ENCODE measurements around the gene GMIP. TPM values are rescaled to one million over a fixed set of nuclear protein-coding genes. Genes with fewer than 3 reads are reported as not detected.

Gene GMIP
- total RNA-seq, 1 donor from 2014 or later = 12.0 TPM

DNA sequence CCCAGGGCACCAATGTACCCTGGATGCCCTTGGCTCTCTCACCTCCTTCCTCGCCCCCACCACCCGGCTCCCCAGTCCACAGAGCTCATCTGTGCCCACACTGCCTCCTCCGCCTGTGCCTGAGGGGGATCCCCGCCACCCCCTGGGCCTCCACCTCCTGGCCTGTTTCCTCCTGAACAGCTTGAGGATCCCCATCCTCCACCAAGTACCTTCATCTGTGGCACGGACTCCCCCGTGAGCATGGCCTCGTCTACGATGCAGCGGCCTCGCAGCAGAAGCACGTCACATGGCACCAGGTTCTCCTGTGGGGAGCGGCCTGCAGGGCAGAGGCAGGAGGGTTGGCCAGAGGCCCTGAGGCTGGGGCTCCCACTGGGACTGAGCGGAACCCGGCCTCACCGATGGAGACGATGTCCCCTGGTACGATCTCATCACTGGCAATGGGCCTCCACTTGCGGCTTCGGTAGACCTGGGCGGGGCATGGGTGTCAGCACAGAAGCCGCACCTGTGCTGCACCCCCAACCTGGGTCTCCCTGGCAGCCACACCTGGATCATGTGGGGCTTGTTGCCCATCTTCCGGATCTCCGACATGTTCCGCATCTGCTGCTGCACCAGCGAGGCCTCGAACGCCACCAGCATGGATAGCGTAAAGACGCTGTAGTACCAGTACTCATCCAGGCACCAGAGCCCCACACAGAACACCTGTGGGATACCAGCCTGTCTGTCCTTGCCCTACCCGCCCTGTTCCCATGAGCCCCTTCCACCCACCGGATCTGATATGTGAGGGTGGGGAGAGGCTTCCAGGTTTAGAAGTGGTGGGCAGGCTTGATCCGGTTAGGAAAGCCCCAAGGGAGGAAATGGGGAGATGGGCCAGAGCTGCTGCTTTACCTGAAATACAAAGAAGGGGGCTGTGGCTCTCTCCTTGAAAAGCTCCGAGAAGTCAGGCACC is 13.3 kb upstream of the GMIP start:
- TF ChIP-seq CTCF (IDR thresholded peaks at IDR 0.05) = no peak
- peak; percentile 84 for DNase-seq (ENCODE audit: extremely low spot score, unreplicated experiment)
- Mint-ChIP-seq H3K4me1 (ENCODE audit: unreplicated experiment) (peaks cover 8% of the 10 kb centered on the region), H3K9me3 (ENCODE audit: unreplicated experiment) (no peaks in the 10 kb centered on the region), H3K4me3 (ENCODE audit: unreplicated experiment) (no peak overlapping the region), H3K27ac (ENCODE audit: unreplicated experiment) (no peak overlapping the region), H3K36me3 (ENCODE audit: unreplicated experiment) (peaks cover 39% of the 10 kb centered on the region), H3K27me3 (ENCODE audit: unreplicated experiment) (no peaks in the 10 kb centered on the region)

DNA sequence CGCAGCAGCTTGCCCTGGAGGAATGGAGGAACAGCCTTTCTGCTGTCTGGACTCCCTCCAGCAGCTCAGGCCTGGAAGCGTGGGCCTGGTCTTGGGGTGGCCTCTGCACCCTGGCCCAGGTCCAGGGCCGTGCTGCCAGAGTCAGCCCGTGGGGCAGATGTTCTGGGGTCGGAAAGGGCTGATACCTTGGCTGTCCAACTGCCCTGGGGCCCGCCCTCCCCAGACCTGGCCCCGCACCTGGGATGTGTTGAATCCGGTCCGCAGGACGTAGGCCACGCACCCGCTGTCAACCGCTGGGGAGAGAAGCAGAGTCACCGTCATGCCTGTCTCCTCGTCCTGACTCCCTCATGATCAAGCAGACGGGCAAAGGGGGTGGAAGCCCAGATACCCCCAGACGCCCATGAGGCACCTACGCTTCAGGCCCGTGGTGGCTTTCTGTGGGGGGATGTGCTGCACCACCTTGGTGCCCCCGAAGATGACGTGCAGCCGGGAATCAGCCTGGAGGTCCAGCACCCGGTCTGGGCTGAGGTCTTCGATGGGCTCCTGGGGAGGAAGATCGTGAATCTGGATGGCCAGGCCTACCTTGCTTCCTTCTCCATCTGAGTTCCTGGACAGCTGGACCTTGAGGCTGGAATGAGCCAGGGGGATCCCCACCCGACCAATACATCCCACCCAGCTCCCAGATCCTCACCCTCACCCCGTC is 12.3 kb upstream of the GMIP start:
- H3K9me3 Mint-ChIP-seq (ENCODE audit: unreplicated experiment) = no peaks in the 10 kb centered on the region
- no peaks in the 10 kb centered on the region for H3K27me3 Mint-ChIP-seq (ENCODE audit: unreplicated experiment)
- peaks cover 39% of the 10 kb centered on the region for H3K36me3 Mint-ChIP-seq (ENCODE audit: unreplicated experiment)
- H3K4me3 Mint-ChIP-seq (ENCODE audit: unreplicated experiment) = no peak overlapping the region
- TF ChIP-seq CTCF (IDR thresholded peaks at IDR 0.05) = no peak
- H3K4me1 Mint-ChIP-seq (ENCODE audit: unreplicated experiment) = no peaks in the 10 kb centered on the region
- no peak for DNase-seq (ENCODE audit: extremely low spot score, unreplicated experiment)
- no peak overlapping the region for H3K27ac Mint-ChIP-seq (ENCODE audit: unreplicated experiment)

GRCh38 chr19:19655051-19655594 is 11.7 kb upstream of the GMIP start:
- no peaks in the 10 kb centered on the region for H3K9me3 Mint-ChIP-seq (ENCODE audit: unreplicated experiment)
- no peak overlapping the region for H3K27ac Mint-ChIP-seq (ENCODE audit: unreplicated experiment)
- H3K36me3 Mint-ChIP-seq (ENCODE audit: unreplicated experiment) = peaks cover 44% of the 10 kb centered on the region
- TF ChIP-seq CTCF (IDR thresholded peaks at IDR 0.05) = no peak
- H3K27me3 Mint-ChIP-seq (ENCODE audit: unreplicated experiment) = no peaks in the 10 kb centered on the region
- H3K4me1 Mint-ChIP-seq (ENCODE audit: unreplicated experiment) = no peaks in the 10 kb centered on the region
- peak; percentile 81 for DNase-seq (ENCODE audit: extremely low spot score, unreplicated experiment)
- no peak overlapping the region for H3K4me3 Mint-ChIP-seq (ENCODE audit: unreplicated experiment)

- Mint-ChIP-seq H3K9me3 (ENCODE audit: unreplicated experiment) (no peaks in the 10 kb centered on the region), H3K36me3 (ENCODE audit: unreplicated experiment) (peaks cover 44% of the 10 kb centered on the region), H3K27ac (ENCODE audit: unreplicated experiment) (no peak overlapping the region), H3K4me3 (ENCODE audit: unreplicated experiment) (no peak overlapping the region), H3K27me3 (ENCODE audit: unreplicated experiment) (no peaks in the 10 kb centered on the region), H3K4me1 (ENCODE audit: unreplicated experiment) (no peaks in the 10 kb centered on the region)
- no peak for TF ChIP-seq CTCF (IDR thresholded peaks at IDR 0.05)
- DNase-seq (ENCODE audit: extremely low spot score, unreplicated experiment) = peak; percentile 83
Measured at GRCh38 chr19:19654441-19654840, 11.0 kb upstream of the GMIP start.

Data from osteocyte (in vitro differentiated cells).